Activated CD4-positive, alpha-beta T cell treated with anti-CD3 and anti-CD28 coated beads, Interleukin-10, Interleukin-2, amounts not matched to agents 100 ng/mL and 50 ng/mL, durations not matched to agents 16 hours and 8 hours (primary cell): ENCODE data around the gene SLIT1.

Experiments used
- DNase-seq: peaks from one replicate; pipeline ENCODE4 v3.0.0-alpha.2; 2020

Gene SLIT1

GRCh38 chr10:97060441-97061084, 125.2 kb downstream of the SLIT1 start:
- DNase-seq: no peak

GRCh38 chr10:97059872-97060205, 125.9 kb downstream of the SLIT1 start:
- no peak for DNase-seq

GRCh38 chr10:97059006-97059871, 126.5 kb downstream of the SLIT1 start:
- no peak for DNase-seq

GRCh38 chr10:97058521-97058920, 127.2 kb downstream of the SLIT1 start:
- DNase-seq: no peak

GRCh38 chr10:97057491-97058235, 128.1 kb downstream of the SLIT1 start:
- no peak for DNase-seq

- no peak for DNase-seq
Observed at GRCh38 chr10:97056003-97056630, 129.6 kb downstream of the SLIT1 start.

GRCh38 chr10:97053276-97053675, 132.5 kb downstream of the SLIT1 start:
- no peak for DNase-seq

- DNase-seq: no peak
Observed at GRCh38 chr10:97050956-97051496, 134.7 kb downstream of the SLIT1 start.

- DNase-seq: no peak
Observed at GRCh38 chr10:97050205-97050745, 135.5 kb downstream of the SLIT1 start.

GRCh38 chr10:97049670-97050069, 136.1 kb downstream of the SLIT1 start:
- DNase-seq: no peak

- no peak for DNase-seq
Observed at GRCh38 chr10:97048649-97049427, 136.9 kb downstream of the SLIT1 start.

- no peak for DNase-seq
Observed at GRCh38 chr10:97047788-97048187, 138.0 kb downstream of the SLIT1 start.

- DNase-seq: no peak
Observed at GRCh38 chr10:97047083-97047736, 138.5 kb downstream of the SLIT1 start.

- no peak for DNase-seq
Observed at GRCh38 chr10:97046456-97047082, 139.2 kb downstream of the SLIT1 start.

- DNase-seq: no peak
Observed at GRCh38 chr10:97043563-97043855, 142.2 kb downstream of the SLIT1 start.

- no peak for DNase-seq
Observed at GRCh38 chr10:97042716-97043562, 142.8 kb downstream of the SLIT1 start.

GRCh38 chr10:97042081-97042480, 143.7 kb downstream of the SLIT1 start:
- DNase-seq: no peak

GRCh38 chr10:97040706-97041105, 145.1 kb downstream of the SLIT1 start:
- no peak for DNase-seq

- DNase-seq: no peak
Observed at GRCh38 chr10:97040248-97040584, 145.5 kb downstream of the SLIT1 start.
